CD4-positive, alpha-beta T cell (primary cell): ENCODE data around the gene RHOF. TPM values are rescaled to one million over a fixed set of nuclear protein-coding genes. Genes with fewer than 3 reads are reported as not detected.

Experiments
- ATAC-seq: fragments of 200-7000 bp; cut with Tn5 transposase; one replicate; pipeline ENCODE4 v1.10.0; 2022; ENCODE audit warnings: mild to moderate bottlenecking; ENCODE audit not compliant: poor library complexity
- CTCF ChIA-PET: fragments of 350-600 bp; sonication (Branson Sonifier 250); formaldehyde crosslinking; loops from one replicate; lab custom pipeline; 2021; ENCODE audit warnings: antibody characterized with exemption, inconsistent platforms; lab: Charles Lee
- POLR2A ChIA-PET: fragments of 350-600 bp; sonication (Branson Sonifier 250); formaldehyde crosslinking; loops from one replicate; lab custom pipeline; 2021; ENCODE audit warnings: antibody characterized with exemption, inconsistent platforms; lab: Charles Lee
- DNase-seq, 14 experiments: peaks; one replicate each; pipeline ENCODE4 v3.0.0-alpha.2; 2013 to 2020; ENCODE audit warnings: mixed read lengths in 2 of 14
- H3K27ac ChIP-seq, 2 donors: one replicate each; pipeline versions ENCODE4 v1.5.1 to v1.7.0; 2013; ENCODE audit warnings: low read length in 2 of 2, low read depth in 1 of 2, mild to moderate bottlenecking in 1 of 2
- H3K27me3 ChIP-seq, 2 experiments: 1 replicate in 1 of 2; 2 replicates in 1 of 2; pipeline versions ENCODE4 v1.6.1 to v1.7.0; 2013; ENCODE audit warnings: low read length in 2 of 2, control low read depth in 1 of 2, mild to moderate bottlenecking in 1 of 2, moderate library complexity in 1 of 2; ENCODE audit not compliant: insufficient read depth in 2 of 2, control insufficient read depth in 1 of 2
- H3K36me3 ChIP-seq: one replicate; pipeline ENCODE4 v1.6.1; 2013; ENCODE audit warnings: low read length, control low read depth; ENCODE audit not compliant: insufficient read depth
- H3K4me1 ChIP-seq: one replicate; pipeline ENCODE4 v1.6.1; 2013; ENCODE audit warnings: low read length, control low read depth; ENCODE audit not compliant: insufficient read depth
- H3K4me3 ChIP-seq: one replicate; pipeline ENCODE4 v1.5.1; 2013; ENCODE audit warnings: mild to moderate bottlenecking, low read length, moderate library complexity
- H3K9me3 ChIP-seq, 2 experiments: 1 replicate in 1 of 2; 2 replicates in 1 of 2; pipeline versions ENCODE4 v1.6.1 to v1.7.0; 2013; ENCODE audit warnings: low read length in 2 of 2, mild to moderate bottlenecking in 2 of 2, control low read depth in 1 of 2, moderate library complexity in 1 of 2; ENCODE audit not compliant: control insufficient read depth in 1 of 2, insufficient read depth in 1 of 2
- H3K27ac Mint-ChIP-seq: one replicate; pipeline ENCODE4 v1.8.0; 2020; ENCODE audit warnings: mixed read lengths
- H3K27me3 Mint-ChIP-seq: one replicate; pipeline ENCODE4 v1.8.0; 2021; ENCODE audit warnings: mixed read lengths
- H3K36me3 Mint-ChIP-seq: one replicate; pipeline ENCODE4 v1.8.0; 2021; ENCODE audit warnings: low read depth, mixed read lengths
- H3K4me1 Mint-ChIP-seq: one replicate; pipeline ENCODE4 v1.8.0; 2021; ENCODE audit warnings: low read depth, mixed read lengths
- H3K4me3 Mint-ChIP-seq: one replicate; pipeline ENCODE4 v1.8.0; 2020; ENCODE audit warnings: mild to moderate bottlenecking, mixed read lengths
- H3K9me3 Mint-ChIP-seq: one replicate; pipeline ENCODE4 v1.8.0; 2020; ENCODE audit warnings: mixed read lengths
- CTCF ChIP-seq: fragments of 200-600 bp; IDR thresholded peaks from one replicate; pipeline ENCODE4 v1.8.0; 2022; ENCODE audit warnings: antibody characterized with exemption, mild to moderate bottlenecking
- intact Hi-C, 2 experiments: fragments of 100-400 bp; cut with DNase I in 1 of 2; cut with micrococcal nuclease in 1 of 2; formaldehyde crosslinking; loops; one replicate each; pipeline versions ENCODE4 v1.15.1 to v1.9.0; 2023 to 2025; cut with DNase I, micrococcal nuclease
- total RNA-seq, 174 experiments: library from RNA in 2 of 174; stranded (reverse) in 2 of 174; gene quantifications; one replicate each; pipeline ENCODE4 v1.2.3 and lab custom pipeline; 2021 to 2026

The RHOF gene
- total RNA-seq, 2 experiments from 2014 or later, result 155 to 164 TPM

DNA sequence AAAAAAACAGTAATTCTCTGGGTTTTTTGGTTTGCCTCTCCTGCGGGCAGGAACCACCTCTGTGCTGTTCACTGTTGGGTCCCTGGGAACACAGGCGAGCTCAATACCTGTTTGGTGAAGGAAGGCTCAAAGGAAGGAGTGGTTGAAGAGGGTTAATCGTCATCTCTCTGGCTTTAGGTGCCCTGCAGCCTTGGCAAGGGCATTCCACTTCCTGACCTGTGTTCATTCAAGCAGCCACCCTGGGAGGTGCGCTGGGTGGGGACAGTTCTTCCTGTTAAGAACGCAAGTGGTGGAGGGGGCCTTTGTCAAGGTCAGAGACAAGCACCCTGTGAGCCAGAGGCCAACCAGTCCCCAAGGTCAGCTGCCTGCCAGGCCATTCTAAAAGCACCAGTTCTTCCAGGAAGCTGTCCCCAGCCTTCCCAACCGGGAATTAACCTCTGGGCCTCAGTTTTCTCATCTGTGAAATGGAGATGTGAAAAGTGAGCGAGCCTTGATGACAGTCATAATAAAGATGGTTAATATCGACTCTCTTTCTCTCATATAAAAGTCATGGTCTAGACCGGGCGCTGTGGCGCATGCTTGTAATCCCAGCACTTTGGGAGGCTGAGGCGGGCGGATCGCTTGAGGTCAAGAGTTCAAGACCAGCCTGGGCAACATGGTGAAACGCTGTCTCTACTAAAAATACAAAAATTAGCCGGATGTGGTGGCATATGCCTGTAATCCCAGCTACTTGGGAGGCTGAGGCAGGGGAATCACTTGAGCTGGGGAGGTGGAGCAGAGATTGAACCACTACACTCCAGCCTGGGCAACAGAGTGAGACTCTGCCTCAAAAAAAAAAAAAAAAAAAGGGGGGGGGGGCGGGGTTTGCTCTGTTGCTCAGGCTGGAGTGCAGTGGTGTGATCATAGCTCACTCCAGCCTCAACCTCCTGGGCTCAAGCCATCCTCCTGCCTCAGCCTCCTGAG lies 6.1 kb downstream of the RHOF start:
- Mint-ChIP-seq H3K27me3 (no peaks in the 10 kb centered on the region), H3K4me3 (peak overlapping the region; percentile 90), H3K27ac (peak overlapping the region; percentile 97), H3K9me3 (no peaks in the 10 kb centered on the region), H3K36me3 (peaks cover 82% of the 10 kb centered on the region), H3K4me1 (peaks cover 93% of the 10 kb centered on the region)
- Histone ChIP-seq H3K9me3 (no peaks in the 10 kb centered on the region), H3K27me3 (no peaks in the 10 kb centered on the region), H3K27ac (peak overlapping the region; percentile 94 to 99), H3K4me3 (peak overlapping the region; percentile 64), H3K36me3 (peaks cover 24% of the 10 kb centered on the region), H3K4me1 (peaks cover 100% of the 10 kb centered on the region)
- intact Hi-C loops, result loop anchor here in 1 of 2 experiments (2.0 to 10.0 kb wide), 3 partner anchors 15 to 253 kb away; no protein-coding TSS in a partner anchor
- DNase-seq (peak in 11 of 14 experiments; percentile 49 to 91 (median 57)), ATAC-seq (peak; percentile 6)
- no peak for TF ChIP-seq CTCF
- CTCF ChIA-PET, result interaction anchor here (1.1 to 1.2 kb wide), 2 partner anchors 11 kb away, joined by 3 read pairs; no protein-coding TSS in a partner anchor
- POLR2A ChIA-PET, result interaction anchor here (0.6 to 34.6 kb wide), 7 partner anchors 1 to 327 kb away, joined by 3 to 1869 read pairs (median 5); partner anchors contain the start of genes PSMD9, RHOF, SETD1B and TMEM120B

GRCh38 chr12:121786440-121786825 lies 7.1 kb downstream of the RHOF start:
- Mint-ChIP-seq H3K4me1 (peaks cover 93% of the 10 kb centered on the region), H3K4me3 (peak overlapping the region; percentile 90), H3K27me3 (no peaks in the 10 kb centered on the region), H3K9me3 (no peaks in the 10 kb centered on the region), H3K27ac (peak overlapping the region; percentile 97), H3K36me3 (peaks cover 84% of the 10 kb centered on the region)
- intact Hi-C loops, result loop anchor here in 1 of 2 experiments (2.0 to 10.0 kb wide), 3 partner anchors 16 to 252 kb away; no protein-coding TSS in a partner anchor
- no peaks in the 10 kb centered on the region for H3K27me3 ChIP-seq
- peak; percentile 8 for ATAC-seq
- TF ChIP-seq CTCF, result no peak
- ChIA-PET POLR2A (interaction anchor here (1.0 to 34.6 kb wide), 3 partner anchors 2 to 138 kb away, joined by 3 to 1869 read pairs (median 1869); partner anchors contain the start of genes RHOF and SETD1B), CTCF (interaction anchor here (1.2 to 6.7 kb wide), 2 partner anchors 8 to 10 kb away, joined by 3 to 166 read pairs; partner anchors contain the start of gene RHOF)
- peak in 7 of 14 experiments; percentile 43 to 79 (median 57) for DNase-seq
- H3K4me3 ChIP-seq, result peak overlapping the region; percentile 36
- H3K9me3 ChIP-seq, result no peaks in the 10 kb centered on the region
- H3K36me3 ChIP-seq, result peaks cover 22% of the 10 kb centered on the region
- peaks cover 100% of the 10 kb centered on the region for H3K4me1 ChIP-seq
- H3K27ac ChIP-seq, result peak overlapping the region; percentile 94 to 99

GRCh38 chr12:121784460-121784859 lies 9.0 kb downstream of the RHOF start:
- no peaks in the 10 kb centered on the region for H3K27me3 Mint-ChIP-seq
- intact Hi-C loops, result loop anchor here in 1 of 2 experiments (10.0 kb wide), 1 partner anchor 250 kb away; no protein-coding TSS in a partner anchor

More at GRCh38 chr12:121784460-121784859, 9.0 kb downstream of the RHOF start:
- no peaks in the 10 kb centered on the region for H3K27me3 ChIP-seq
- peaks cover 84% of the 10 kb centered on the region for H3K36me3 Mint-ChIP-seq
- ATAC-seq, result peak; percentile 5
- peak overlapping the region; percentile 97 for H3K27ac Mint-ChIP-seq
- no peaks in the 10 kb centered on the region for H3K9me3 ChIP-seq
- DNase-seq, result peak in 3 of 14 experiments; percentile 26 to 73 (median 59)
- peaks cover 74% of the 10 kb centered on the region for H3K4me1 Mint-ChIP-seq
- peak overlapping the region in 1 of 2 donors; percentile 67 for H3K27ac ChIP-seq
- CTCF ChIA-PET, result interaction anchor here (0.6 to 6.7 kb wide), 5 partner anchors 8 to 116 kb away, joined by 3 to 166 read pairs (median 4); partner anchors contain the start of genes RHOF and TMEM120B
- peak overlapping the region; percentile 85 for H3K4me3 Mint-ChIP-seq
- no peak overlapping the region for H3K4me3 ChIP-seq
- peaks cover 36% of the 10 kb centered on the region for H3K36me3 ChIP-seq
- TF ChIP-seq CTCF, result no peak
- H3K9me3 Mint-ChIP-seq, result no peaks in the 10 kb centered on the region
- H3K4me1 ChIP-seq, result peaks cover 93% of the 10 kb centered on the region
- POLR2A ChIA-PET, result interaction anchor here (0.7 to 33.0 kb wide), 5 partner anchors 8 to 158 kb away, joined by 3 to 1869 read pairs (median 4); partner anchors contain the start of genes ORAI1, RHOF, SETD1B and TMEM120B
